GM19395 (cell line): ENCODE data around the gene OSTN.

Experiments used
- ATAC-seq: cut with Tn5 transposase; IDR thresholded peaks from one replicate; pipeline ENCODE4 v1.9.1; 2021; ENCODE audit warnings: mild to moderate bottlenecking, moderate library complexity; ENCODE audit not compliant: unreplicated experiment

The OSTN gene

DNA sequence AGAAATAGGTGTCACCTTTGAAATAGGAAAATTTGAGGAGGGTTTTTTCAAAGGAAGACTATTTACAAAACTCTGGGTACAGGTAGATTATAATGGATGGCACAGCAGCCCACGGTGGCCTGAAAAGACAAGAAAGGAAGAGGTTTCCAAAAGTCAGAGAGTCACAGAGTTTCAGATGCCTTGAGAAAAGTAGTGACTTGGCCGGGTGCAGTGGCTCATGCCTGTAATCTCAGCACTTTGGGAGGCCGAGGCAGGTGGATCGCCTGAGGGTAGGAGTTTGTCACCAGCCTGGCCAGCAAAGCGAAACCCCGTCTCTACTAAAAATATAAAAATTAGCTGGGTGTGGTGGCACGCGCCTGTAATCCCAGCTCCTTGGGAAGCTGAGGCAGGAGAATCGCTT lies 35.2 kb downstream of the OSTN start:
- no peak for ATAC-seq

DNA sequence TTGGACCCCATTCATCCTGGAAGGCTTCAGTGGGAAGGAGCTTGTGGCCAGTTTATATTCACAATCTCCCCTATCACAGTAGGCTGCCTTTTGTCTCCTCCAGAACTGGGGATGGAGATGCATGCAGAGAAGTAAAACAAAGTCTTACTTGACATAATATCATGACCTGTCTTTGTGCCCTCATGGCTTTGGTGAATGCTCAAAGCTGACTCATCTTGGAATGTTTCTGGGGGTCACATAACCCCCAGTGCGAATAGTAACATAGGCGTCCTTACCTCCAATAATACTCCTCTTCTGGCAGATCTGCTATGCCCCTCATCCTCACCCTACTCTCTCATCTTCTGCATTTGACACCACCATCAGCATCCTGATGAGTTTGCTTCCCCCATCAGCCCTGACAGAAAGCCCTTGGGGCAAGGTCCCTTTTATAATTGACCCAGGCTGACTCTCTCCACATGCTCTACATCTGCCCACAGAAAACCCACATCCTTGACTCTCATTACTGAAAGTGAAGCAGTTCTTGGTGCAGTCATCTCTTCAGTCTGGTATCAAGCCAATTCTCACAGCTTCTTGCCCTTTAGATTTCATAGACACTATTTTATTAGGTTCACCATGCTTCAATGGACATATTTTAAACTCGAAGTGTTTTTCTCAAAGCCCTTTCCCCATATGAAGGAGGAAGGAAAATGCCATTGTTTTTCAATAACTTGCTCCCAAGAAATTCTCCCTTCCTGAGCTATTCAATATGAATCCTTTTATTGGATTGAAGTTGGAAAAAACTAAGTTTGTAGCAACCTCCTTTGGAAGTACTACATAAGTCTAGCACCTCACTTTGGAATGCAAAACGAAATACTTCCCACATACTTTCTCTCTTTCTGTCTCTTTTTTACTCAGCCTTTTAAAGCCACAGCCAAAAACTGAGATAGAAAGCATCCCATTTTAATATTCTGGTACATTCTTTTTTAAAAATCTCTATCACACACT lies 36.6 kb downstream of the OSTN start:
- peak; percentile 99 for ATAC-seq

DNA sequence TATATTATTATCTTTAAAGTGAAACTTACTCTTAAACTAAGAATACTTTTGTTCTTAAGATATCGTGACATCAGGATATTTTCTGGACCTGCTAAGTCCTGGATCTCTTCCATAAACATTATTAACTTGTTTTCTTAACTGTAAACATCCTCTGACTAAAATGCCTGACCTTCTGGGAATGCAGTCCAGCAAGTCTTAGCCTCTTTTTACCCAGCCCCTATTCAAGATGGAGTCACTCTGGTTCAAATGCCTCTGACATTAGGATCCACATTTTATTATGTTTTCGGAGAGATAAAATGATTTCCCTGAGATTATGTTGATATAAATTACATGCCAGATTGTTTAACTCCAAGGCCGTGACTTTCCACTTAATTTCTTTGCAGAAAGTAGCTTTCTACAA lies 37.6 kb downstream of the OSTN start:
- no peak for ATAC-seq

DNA sequence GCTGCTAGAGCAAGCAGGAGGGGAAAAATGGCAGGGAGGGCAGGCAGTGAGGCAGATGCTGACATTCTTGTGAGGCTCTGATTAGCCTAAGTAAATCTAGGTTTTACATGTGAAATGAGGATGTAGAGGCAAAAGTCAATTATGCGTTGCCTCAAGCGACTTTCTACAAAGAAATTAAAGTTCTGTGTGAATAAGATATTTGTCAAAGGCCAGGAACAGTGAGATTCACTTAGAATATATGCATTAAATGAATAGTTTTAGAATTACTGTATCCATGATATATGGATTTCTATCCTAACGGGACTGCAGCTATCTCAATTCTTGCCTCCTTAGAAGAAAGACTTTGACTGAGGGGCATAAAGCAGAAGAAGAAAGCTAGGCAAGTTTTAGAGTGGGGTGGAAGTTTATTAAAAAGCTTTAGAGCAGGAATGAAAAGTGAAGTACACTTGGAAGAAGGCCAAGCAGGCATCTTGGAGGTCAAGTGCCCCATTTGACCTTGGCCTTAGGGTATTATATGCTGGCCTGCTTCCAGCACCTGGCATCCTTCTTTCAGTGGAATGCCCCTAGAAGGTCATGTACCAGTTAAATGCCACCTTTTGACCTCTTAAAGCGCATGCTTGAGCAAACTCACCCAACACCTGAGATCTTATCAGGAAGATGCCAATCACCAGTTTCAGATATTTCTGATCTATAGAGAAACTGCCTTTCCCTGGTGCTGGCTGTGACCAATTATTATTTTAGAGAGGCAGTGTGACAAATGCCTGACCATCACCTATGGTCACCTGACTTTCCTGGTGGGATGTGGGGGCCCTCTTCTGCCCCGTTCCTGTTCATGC lies 38.2 kb downstream of the OSTN start:
- ATAC-seq = no peak

DNA sequence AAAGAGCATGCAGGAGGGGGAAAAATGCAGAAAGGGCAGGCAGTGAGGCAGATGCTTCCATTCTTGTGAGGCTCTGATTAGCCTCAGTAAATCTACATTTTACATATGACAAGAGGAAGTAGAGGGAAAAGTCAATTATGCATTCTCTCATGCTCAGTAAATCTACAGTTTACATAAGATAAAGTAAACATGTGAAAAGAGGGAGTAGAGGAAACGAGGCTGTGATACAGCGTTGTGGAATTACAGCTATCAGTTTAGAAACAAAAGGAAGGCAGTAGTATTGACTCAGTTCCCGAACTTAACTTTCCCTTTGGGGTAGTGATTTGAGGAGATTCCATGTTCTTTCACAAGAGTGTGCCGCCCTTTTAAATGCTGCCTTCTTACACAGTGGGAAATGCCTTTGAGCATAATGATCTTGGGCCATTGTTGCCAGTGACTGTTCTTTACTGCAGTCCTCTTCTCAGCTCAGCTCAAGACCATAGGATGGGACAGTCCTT lies 39.3 kb downstream of the OSTN start:
- ATAC-seq = no peak

DNA sequence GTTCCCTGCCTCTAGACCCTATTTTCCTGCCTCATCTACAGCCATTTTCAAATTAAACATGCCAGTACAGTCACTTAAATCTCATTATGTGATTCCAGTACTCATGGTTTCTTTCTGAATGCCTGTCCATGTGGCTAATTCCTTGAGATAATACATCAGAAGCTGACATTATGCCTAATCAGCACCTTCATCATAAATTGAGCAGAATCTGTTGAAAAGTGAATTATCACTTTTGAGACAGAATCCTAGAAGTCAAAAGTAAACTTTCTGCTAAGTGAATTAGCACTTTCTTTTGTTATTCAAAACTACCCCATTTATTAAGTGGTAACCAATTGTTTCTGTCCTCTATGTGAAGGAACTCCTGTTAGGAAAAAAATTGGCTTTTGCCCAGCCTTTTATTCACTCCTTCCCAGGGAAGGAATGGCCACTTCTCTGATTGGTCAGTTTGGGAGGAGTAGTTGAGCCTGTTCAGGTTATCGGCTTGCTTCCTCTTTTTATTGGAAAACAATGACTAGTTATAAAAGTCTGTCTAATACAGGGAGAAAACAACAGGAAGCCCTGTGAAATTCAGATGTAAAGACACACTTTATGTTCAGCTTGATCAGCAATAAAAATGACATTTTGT lies 40.5 kb downstream of the OSTN start:
- no peak for ATAC-seq

DNA sequence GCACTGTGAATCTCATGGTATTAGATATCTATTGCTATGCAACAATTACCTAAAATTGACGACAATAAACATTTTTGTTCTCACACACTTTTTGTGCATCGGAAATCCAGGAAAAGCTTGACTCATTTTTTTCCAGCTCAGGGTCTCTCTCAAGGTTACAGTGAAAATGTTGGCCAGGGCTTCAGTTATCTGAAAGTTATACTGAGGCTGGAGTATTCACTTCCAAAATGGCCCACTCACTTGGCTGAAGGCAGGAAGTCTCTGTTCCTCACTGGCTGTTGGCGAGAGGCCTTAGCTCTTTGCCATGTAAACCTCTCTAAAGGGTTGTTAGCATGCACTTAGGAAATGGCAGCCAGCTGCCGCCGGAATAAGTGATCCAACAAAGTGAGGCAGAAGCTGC lies 41.4 kb downstream of the OSTN start:
- ATAC-seq = no peak

DNA sequence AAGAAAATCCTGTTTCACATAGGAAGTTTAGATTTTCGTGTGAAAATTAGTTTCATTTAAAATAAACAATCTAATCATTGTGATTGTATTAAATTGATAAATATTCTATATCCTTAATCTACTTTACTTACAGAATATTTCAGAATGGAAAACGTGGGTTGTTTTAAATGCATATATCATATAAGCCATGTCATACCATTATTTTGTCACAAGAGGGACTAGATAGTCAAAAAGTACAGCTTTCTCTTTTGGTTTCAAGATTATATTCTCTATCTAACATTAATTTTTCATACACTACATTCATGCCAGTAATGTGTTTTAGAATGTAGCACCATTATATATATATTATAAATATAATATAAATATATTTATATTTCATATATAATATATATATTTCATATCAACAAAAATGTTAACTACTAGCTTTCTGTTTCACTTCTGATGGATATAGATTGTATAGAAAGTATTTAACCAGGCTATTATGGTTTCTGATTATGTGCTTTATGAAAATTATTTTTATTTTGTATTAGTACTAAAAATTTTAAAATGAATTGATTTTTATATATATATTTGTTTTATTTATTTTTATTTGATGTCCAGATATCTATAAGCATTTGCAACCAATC lies 45.3 kb downstream of the OSTN start:
- ATAC-seq = no peak

DNA sequence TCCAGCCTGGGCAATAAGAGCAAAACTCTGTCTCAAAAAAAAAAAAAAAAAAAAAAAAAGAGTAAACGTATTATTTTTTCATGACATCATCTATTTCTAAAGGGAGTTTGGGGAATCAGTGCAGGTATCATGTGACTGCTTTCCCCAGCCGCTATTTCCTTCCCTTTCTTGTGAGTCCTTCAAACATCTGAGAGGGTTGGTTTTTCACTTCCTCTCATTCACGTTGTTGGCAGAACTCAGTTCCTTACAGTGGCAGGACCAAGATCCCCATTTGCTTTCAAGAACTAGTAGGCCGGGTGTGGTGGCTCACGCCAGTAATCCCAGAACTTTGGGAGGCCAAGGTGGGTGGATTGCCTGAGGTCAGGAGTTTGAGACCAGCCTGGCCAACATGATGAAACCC lies 47.0 kb downstream of the OSTN start:
- ATAC-seq = peak; percentile 81

DNA sequence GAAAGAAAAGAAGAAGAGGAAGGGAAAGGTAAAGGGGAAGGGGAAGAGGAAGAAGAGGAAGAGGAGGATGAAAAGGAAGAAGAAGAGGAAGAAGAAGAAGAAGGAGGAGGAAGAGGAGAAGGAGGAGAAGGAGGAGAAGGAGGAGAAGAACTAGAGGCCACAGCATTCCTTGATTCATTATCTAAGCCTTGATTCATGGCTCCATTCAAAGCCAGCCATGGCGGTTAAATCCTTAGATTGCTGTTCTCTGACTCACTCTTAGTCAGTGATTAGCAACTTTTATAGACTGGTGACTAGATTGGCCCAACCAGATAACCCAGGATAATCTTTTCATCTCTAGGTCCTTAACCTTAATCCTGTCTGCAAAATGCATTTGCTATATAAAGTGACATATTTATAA lies 47.6 kb downstream of the OSTN start:
- ATAC-seq = no peak

DNA sequence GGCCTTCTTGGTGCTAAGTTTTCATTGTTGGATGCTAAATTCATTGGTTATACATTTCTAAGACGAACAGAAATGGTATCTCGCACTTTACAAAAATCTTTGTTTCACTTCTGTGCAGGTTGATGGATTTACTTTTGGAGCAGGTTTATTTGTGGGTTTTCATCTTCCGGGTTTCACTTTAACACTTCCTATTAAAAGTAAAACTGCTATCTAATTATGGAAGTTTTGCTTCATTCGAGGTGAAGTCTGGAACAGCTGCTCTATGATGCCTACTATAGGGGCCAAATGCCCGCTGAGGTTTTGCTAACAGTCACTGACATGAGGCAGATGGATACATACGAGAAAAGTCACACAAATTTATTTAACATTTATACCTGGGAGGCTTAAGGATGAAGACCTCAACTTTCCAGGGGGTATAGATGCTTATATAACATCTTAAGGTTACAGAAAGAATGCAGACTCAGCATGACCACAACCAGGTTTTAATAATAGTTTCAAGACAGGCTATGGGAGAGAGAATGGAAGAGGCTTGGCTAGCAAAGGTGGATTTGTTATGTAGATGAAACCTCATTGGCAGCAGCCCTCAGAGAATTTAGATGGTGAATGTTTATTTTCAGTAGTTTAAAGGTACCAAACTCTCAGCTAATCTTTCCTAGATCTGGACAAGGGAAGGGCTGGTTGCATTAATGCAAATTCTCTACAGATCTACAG lies 54.2 kb downstream of the OSTN start:
- peak; percentile 44 for ATAC-seq

DNA sequence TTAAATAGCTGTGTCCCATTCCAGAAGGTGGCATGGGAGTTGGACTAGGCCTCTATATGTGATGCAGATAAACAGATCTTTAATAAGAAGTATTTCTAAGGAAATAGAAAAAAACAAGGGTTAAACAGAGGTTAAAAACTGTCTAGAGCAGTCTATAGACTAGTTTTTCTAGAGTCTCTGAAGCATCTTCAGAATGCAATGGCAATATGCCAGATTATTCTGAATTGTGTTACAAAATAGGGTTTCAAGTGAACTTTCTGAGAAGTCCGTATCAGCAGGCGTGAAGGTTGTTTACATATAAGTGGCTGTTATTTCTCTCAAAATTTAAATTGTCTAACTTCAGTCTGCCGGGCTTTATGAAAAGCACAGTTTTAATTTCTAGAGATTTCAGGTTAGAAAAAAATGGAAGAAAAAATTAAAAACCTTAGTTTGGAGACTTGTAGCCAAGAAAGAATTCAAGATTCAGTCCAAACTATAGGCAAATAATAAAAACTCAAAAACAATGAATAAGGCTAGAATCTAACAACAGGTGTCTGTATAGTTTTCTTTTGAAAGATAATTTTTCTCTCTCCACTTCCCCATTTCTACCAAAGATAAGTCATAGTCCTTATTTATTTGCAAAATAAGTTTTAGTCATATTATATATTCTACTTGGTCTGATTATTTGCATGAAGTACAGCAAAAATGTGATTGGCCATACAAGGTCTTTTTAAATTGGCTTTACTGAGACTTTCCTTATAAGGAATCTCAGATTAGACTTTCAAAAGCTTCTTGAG lies 55.2 kb downstream of the OSTN start:
- no peak for ATAC-seq

DNA sequence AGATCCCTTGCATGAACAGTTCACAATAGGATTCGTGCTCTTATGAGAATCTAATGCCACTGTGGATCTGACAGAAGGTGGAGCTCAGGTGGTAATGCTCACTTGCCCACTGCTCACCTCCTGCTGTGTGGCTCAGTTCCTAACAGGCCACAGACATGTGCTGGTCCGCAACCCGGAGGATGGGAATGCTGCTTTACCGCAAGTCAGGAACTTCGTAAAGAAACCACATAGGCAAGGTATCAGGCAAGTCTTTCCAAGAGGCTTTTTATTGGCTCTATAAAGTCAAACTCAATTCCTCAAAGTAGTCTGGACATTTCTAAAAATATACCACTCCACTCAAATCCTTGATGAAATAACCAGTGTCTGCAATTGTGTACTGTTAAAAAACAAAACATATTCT lies 56.1 kb downstream of the OSTN start:
- no peak for ATAC-seq

DNA sequence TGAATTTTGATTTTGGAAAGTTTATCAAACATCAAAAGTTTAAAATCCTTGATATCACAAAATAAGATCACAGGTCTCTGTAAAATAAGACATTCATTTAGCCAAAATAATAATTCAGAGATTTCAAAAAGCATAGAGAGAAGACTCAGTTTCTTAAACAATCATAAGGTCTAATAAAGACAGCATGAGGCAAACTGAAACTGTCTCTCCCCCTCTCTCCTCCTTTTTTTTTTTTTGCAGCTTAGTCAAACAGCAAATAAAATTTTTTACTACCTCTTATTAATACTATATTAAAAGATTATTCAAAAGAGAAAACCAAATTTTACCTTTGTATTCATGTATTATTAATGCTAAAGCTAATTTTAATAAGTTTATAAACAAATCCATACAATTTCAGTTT lies 57.4 kb downstream of the OSTN start:
- no peak for ATAC-seq

DNA sequence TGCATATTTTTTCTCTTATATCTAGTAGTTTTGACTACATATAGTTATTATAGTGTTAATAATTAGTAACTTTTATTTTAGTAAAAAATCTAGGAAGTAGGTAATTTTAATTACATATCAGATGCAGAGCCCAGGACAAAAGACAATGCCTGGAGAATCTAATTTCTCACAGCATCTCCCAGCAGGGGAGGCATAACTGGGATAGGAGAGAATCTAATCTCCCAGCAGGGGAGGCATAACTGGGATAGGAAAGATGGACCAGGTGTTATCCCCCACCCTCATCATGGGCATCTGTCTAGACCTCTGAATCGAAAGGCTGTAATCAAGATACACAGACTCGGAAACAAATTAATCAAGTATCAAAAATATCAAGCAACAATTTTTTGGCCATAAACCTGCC lies 58.2 kb downstream of the OSTN start:
- ATAC-seq = no peak

DNA sequence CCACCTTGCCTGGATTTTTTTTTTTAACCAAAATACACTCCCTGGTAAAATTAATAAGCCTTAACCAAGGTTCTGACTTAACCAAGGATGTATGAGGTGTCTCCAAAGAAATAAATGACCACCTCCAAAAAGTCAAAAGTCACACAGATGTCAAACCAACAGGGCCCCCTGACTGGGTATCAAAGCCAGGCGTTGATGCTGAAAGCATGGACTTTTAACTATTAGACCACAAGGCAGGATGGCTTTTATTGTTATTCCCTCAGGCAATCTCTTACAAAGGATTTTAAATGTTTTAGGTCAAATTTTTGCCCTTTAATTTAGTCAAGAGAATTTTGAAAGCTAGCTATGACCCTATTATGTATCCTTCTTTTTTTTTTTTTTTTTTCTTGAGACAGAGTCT lies 60.4 kb downstream of the OSTN start:
- no peak for ATAC-seq

DNA sequence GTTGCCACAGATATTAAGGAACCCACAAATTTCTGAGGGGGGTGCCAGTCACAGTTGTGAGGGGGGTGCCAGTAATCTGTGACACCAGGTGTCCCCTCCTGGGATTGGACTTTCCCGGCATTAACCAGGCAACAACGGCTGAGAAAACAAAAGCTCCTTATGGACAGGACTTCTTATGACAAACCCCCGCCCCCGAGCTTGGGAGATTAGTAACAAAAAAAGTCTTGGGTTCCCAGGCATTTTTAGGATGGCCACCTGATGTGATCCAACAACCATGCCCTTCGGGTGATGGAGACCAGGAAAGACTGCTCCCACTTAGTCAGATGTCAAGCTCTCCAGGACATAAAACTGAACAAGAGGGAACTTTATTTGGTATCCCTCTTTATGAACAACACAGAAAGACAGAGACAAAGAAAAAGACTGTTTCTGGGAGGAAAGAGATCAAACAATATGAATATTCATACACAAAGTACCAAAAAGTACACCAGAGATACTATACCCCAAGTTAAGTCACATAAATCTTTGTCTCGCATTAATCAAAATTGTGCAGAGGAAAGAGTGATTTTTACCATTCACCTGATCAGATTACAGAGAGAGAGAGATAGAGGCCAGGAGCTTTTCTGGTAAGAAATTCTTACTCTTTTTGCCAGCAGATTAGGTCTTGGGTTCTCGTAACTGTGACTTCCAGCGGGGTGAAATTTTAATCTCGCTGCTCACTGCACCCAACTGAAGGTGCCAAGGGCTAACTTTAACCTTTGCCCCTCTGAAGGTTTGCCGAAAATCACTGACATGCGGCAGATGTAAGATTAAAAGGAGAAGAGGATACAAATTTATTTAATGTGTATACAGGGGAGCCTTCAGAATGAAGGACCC lies 61.6 kb downstream of the OSTN start:
- ATAC-seq = no peak

DNA sequence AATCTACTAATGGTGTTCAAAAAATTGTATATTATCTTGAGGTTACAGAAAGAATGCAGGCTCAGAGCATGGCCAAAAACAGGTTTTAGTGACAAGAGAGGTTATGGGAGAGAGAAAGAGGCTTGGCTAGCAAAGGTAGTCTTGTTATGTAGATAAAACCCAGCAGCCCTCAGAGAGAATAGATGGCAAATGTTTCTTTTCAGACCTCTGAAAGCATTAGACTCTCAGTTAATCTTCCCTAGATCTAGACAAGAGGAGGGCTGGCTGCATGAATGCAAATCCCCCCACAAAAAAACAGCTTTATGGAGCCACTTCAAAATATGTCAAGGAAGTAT lies 62.2 kb downstream of the OSTN start:
- no peak for ATAC-seq

DNA sequence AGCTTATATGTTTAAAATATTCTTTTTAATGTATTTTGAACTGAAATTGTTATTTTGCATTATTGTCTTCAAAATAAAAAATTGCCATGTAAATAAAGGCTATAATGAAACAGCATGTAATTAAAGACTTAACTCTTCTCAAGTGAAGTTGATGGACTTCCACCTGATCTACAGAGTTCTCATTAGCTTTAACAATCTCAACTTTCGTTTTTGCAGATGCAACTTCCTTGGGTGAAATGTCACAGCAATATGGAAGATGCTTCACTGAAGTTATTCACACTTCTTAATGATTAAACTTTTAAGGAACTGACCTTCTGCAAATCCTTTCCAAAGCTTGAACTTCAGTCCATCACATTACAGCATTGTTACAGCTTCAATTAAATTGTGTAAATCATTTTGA lies 63.6 kb downstream of the OSTN start:
- peak; percentile 58 for ATAC-seq
